ENCODE results near the gene HSF2BP. TPM values are rescaled to one million over a fixed set of nuclear protein-coding genes. Genes with fewer than 3 reads are reported as not detected.

The HSF2BP gene
- total and polyA plus RNA-seq, 5 donors, result 0.18 to 0.42 (median 0.34) TPM

- 97% methylated on average over 6 of the region's 6 CpGs for WGBS
- Histone ChIP-seq H3K27me3 (ENCODE audit: control insufficient read depth, insufficient read depth) (no peaks in the 10 kb centered on the region), H3K4me1 (ENCODE audit: control insufficient read depth, insufficient read depth, low read length) (peaks cover 7% of the 10 kb centered on the region), H3K4me3 (ENCODE audit: low read length) (no peak overlapping the region), H3K27ac (ENCODE audit: low read length) (no peak overlapping the region), H3K9me3 (ENCODE audit: control insufficient read depth, low read length) (no peaks in the 10 kb centered on the region)
- no peak for DNase-seq
- ATAC-seq, result no peak
- intact Hi-C loops (cut with DNase I), result no loop called here
These were observed 54.6 kb downstream of the HSF2BP start for GRCh38 chr21:43604505-43605204.

- H3K4me3 ChIP-seq (ENCODE audit: low read length), result no peak overlapping the region
- no peaks in the 10 kb centered on the region for H3K9me3 ChIP-seq (ENCODE audit: control insufficient read depth, low read length)
- H3K4me1 ChIP-seq (ENCODE audit: control insufficient read depth, insufficient read depth, low read length), result peaks cover 4% of the 10 kb centered on the region
- DNase-seq (no peak), ATAC-seq (peak; percentile 10 to 25)
- H3K27me3 ChIP-seq (ENCODE audit: control insufficient read depth, insufficient read depth), result no peaks in the 10 kb centered on the region
- intact Hi-C loops (cut with DNase I), result no loop called here
- WGBS, result 76% methylated on average over 8 of the region's 8 CpGs
- no peak overlapping the region for H3K27ac ChIP-seq (ENCODE audit: low read length)
These were observed 55.4 kb downstream of the HSF2BP start for GRCh38 chr21:43603641-43604504.

GRCh38 chr21:43603233-43603626 is 56.1 kb downstream of the HSF2BP start:
- Histone ChIP-seq H3K27ac (ENCODE audit: low read length) (peak overlapping the region; percentile 1), H3K27me3 (ENCODE audit: control insufficient read depth, insufficient read depth) (no peaks in the 10 kb centered on the region), H3K4me3 (ENCODE audit: low read length) (no peak overlapping the region), H3K4me1 (ENCODE audit: control insufficient read depth, insufficient read depth, low read length) (peaks cover 4% of the 10 kb centered on the region), H3K9me3 (ENCODE audit: control insufficient read depth, low read length) (no peaks in the 10 kb centered on the region)
- DNase-seq (peak in 2 of 3 donors; percentile 52 to 60), ATAC-seq (peak; percentile 55 to 66)
- 73% methylated on average over 5 of the region's 5 CpGs for WGBS
- intact Hi-C loops (cut with DNase I), result no loop called here

GRCh38 chr21:43602266-43603232 is 56.7 kb downstream of the HSF2BP start:
- ATAC-seq (no peak), DNase-seq (no peak)
- intact Hi-C loops (cut with DNase I), result no loop called here
- no peaks in the 10 kb centered on the region for H3K9me3 ChIP-seq (ENCODE audit: control insufficient read depth, low read length)
- H3K27ac ChIP-seq (ENCODE audit: low read length), result peak overlapping the region; percentile 1
- H3K4me1 ChIP-seq (ENCODE audit: control insufficient read depth, insufficient read depth, low read length), result peaks cover 4% of the 10 kb centered on the region
- WGBS, result 77% methylated on average over 13 of the region's 13 CpGs
- H3K27me3 ChIP-seq (ENCODE audit: control insufficient read depth, insufficient read depth), result no peaks in the 10 kb centered on the region
- H3K4me3 ChIP-seq (ENCODE audit: low read length), result no peak overlapping the region

- Histone ChIP-seq H3K27ac (ENCODE audit: low read length) (no peak overlapping the region), H3K4me1 (ENCODE audit: control insufficient read depth, insufficient read depth, low read length) (no peaks in the 10 kb centered on the region), H3K4me3 (ENCODE audit: low read length) (no peak overlapping the region), H3K27me3 (ENCODE audit: control insufficient read depth, insufficient read depth) (no peaks in the 10 kb centered on the region), H3K9me3 (ENCODE audit: control insufficient read depth, low read length) (no peaks in the 10 kb centered on the region)
- DNase-seq, result no peak
- no peak for ATAC-seq
- WGBS, result 92% methylated on average over 12 of the region's 12 CpGs
- intact Hi-C loops (cut with DNase I), result no loop called here
These were observed 58.5 kb downstream of the HSF2BP start for GRCh38 chr21:43600642-43601402.

- intact Hi-C loops (cut with DNase I), result no loop called here
- Histone ChIP-seq H3K4me3 (ENCODE audit: low read length) (no peak overlapping the region), H3K4me1 (ENCODE audit: control insufficient read depth, insufficient read depth, low read length) (no peaks in the 10 kb centered on the region), H3K27ac (ENCODE audit: low read length) (no peak overlapping the region), H3K27me3 (ENCODE audit: control insufficient read depth, insufficient read depth) (no peaks in the 10 kb centered on the region), H3K9me3 (ENCODE audit: control insufficient read depth, low read length) (no peaks in the 10 kb centered on the region)
- 87% methylated on average over 5 of the region's 5 CpGs for WGBS
- ATAC-seq (no peak), DNase-seq (no peak)
These were observed 59.6 kb downstream of the HSF2BP start for GRCh38 chr21:43599728-43600127.

- DNase-seq, result no peak
- WGBS, result 82% methylated on average over 7 of the region's 7 CpGs
- Histone ChIP-seq H3K27ac (ENCODE audit: low read length) (no peak overlapping the region), H3K27me3 (ENCODE audit: control insufficient read depth, insufficient read depth) (no peaks in the 10 kb centered on the region), H3K4me3 (ENCODE audit: low read length) (no peak overlapping the region), H3K9me3 (ENCODE audit: control insufficient read depth, low read length) (no peaks in the 10 kb centered on the region), H3K4me1 (ENCODE audit: control insufficient read depth, insufficient read depth, low read length) (no peaks in the 10 kb centered on the region)
- intact Hi-C loops (cut with DNase I), result no loop called here
- no peak for ATAC-seq
These were observed 60.7 kb downstream of the HSF2BP start for GRCh38 chr21:43598416-43599120.

GRCh38 chr21:43597540-43598250 is 61.6 kb downstream of the HSF2BP start:
- no peaks in the 10 kb centered on the region for H3K4me1 ChIP-seq (ENCODE audit: control insufficient read depth, insufficient read depth, low read length)
- 96% methylated on average over 6 of the region's 6 CpGs for WGBS
- ATAC-seq (no peak), DNase-seq (no peak)
- no peak overlapping the region for H3K4me3 ChIP-seq (ENCODE audit: low read length)
- no peaks in the 10 kb centered on the region for H3K9me3 ChIP-seq (ENCODE audit: control insufficient read depth, low read length)
- no peaks in the 10 kb centered on the region for H3K27me3 ChIP-seq (ENCODE audit: control insufficient read depth, insufficient read depth)
- intact Hi-C loops (cut with DNase I), result no loop called here
- no peak overlapping the region for H3K27ac ChIP-seq (ENCODE audit: low read length)

- intact Hi-C loops (cut with DNase I), result no loop called here
- ATAC-seq, result no peak
These were observed 62.2 kb downstream of the HSF2BP start for GRCh38 chr21:43597052-43597451.

More at GRCh38 chr21:43597052-43597451, 62.2 kb downstream of the HSF2BP start:
- Histone ChIP-seq H3K27me3 (ENCODE audit: control insufficient read depth, insufficient read depth) (no peaks in the 10 kb centered on the region), H3K9me3 (ENCODE audit: control insufficient read depth, low read length) (no peaks in the 10 kb centered on the region), H3K27ac (ENCODE audit: low read length) (no peak overlapping the region), H3K4me1 (ENCODE audit: control insufficient read depth, insufficient read depth, low read length) (no peaks in the 10 kb centered on the region), H3K4me3 (ENCODE audit: low read length) (no peak overlapping the region)
- no peak for DNase-seq
- 97% methylated on average over 1 of the region's 1 CpG for WGBS
